ENCODE measurements around the gene SPATA9.

SPATA9 gene

DNA sequence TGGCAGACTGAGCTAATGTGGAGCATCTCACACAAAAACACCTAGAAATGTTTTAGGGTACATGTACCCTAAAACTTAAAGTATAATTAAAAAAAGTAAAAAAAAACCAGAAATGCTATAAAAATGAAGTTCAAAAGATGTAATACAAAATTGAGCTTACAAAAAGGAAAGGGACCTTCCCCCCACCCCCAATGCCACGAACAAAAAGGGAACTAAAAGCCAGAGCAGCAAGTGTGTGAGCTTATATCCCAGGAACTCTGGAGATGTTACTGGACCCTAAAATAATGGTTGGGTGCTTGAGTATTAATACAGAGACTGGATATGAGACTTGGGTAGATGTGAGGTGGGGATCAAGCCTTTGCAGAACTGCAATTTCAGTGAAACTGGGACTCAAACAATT is 11.0 kb downstream of the SPATA9 start:
- TF ChIP-seq, protein P1, sequence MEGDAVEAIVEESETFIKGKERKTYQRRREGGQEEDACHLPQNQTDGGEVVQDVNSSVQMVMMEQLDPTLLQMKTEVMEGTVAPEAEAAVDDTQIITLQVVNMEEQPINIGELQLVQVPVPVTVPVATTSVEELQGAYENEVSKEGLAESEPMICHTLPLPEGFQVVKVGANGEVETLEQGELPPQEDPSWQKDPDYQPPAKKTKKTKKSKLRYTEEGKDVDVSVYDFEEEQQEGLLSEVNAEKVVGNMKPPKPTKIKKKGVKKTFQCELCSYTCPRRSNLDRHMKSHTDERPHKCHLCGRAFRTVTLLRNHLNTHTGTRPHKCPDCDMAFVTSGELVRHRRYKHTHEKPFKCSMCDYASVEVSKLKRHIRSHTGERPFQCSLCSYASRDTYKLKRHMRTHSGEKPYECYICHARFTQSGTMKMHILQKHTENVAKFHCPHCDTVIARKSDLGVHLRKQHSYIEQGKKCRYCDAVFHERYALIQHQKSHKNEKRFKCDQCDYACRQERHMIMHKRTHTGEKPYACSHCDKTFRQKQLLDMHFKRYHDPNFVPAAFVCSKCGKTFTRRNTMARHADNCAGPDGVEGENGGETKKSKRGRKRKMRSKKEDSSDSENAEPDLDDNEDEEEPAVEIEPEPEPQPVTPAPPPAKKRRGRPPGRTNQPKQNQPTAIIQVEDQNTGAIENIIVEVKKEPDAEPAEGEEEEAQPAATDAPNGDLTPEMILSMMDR (IDR thresholded peaks at IDR 0.05): no peak

DNA sequence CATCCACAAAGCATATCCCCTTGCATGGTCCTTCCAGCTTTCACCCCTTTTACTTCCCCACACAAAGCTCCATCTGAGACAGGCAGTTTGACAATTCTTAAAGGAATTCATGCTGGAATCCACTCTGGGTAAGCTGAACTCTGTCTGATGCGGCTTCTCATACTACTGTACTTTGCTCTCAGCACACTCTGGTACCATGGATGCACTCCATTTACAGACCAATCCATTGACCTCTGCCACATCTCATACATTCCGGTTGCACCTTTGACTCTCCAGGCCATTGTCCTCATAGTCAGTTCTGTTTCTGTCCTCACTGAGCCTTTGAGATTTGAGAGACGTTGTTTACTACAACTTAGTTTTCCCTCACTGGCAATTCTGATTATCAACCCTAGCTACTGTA is 12.2 kb downstream of the SPATA9 start:
- TF ChIP-seq, protein P1 (IDR thresholded peaks at IDR 0.05): no peak

DNA sequence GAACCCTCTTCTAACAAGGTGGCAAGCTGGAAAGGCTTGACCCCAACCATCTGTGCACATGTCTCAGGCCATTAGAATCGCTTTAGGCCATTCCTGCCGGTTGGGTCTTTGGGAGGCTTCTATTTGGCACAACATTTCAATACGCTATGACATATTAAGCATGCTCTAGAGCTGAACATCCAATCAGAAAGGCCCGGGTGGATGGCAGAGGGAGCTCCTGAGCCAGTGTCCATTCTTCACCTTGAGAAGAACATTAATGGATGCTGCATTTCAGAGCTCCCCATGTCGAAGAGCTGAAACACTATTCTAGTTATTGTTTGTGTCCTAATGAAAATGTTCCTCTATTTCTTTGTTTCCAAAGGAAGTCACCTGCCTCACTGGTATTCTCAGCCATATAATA is 12.8 kb downstream of the SPATA9 start:
- TF ChIP-seq, protein P1 (IDR thresholded peaks at IDR 0.05): no peak

DNA sequence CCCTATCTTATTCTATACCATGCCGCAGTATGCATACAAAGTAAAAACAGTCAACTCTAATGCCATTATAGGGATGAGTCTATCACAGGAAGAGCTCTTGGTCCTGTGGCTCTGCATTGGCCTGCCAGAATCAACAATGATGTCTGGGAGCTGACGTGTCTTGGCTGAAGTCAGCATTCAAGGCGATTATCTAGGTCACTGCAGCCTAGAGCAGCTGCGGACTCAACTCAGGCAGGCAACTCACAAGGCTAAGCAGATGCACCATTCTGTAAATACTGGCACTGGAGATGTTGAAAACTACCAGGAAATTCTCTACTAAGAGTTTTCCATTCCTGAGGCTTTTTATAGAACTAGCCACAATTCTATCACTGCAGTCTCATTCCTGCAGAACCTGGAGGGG is 13.3 kb downstream of the SPATA9 start:
- TF ChIP-seq, protein P1 (IDR thresholded peaks at IDR 0.05): no peak

DNA sequence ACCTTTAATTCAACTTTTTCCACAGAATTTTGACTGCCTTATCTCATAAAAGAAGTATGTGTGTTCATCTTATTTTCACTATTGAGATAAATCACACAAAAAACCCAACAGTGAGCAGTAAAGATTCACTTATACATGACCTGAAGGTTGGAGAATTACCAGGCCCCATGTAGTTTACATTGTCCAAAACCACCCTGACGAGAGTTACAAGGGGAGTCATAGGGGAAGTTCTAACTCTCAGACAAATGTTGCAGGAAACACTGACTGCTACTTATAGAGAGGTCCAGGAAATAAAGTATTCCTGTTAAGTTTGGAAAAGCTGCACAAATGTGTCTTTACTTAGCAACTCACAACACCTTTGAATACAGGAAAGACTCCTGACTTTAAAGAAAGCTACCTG is 14.1 kb downstream of the SPATA9 start:
- TF ChIP-seq, protein P1 (IDR thresholded peaks at IDR 0.05): no peak

DNA sequence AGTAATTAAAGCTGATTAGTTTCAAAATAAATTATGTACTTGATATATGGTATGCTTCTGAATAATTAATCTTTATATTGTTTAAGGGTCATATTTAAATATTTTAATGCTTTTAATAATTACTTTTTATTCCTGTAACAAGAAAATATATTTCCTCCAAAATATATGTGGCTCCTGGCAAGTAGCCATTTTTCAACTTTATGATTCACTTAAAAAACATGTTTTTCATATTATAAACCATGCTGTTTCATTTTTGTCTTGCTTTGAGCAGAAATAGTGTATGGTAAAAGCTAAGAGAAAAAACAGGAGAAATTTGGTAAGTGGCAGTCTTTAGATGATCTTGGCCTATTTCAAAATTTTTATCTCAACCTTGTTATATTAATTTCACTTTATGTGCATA is 14.6 kb downstream of the SPATA9 start:
- TF ChIP-seq, protein P1 (IDR thresholded peaks at IDR 0.05): no peak

DNA sequence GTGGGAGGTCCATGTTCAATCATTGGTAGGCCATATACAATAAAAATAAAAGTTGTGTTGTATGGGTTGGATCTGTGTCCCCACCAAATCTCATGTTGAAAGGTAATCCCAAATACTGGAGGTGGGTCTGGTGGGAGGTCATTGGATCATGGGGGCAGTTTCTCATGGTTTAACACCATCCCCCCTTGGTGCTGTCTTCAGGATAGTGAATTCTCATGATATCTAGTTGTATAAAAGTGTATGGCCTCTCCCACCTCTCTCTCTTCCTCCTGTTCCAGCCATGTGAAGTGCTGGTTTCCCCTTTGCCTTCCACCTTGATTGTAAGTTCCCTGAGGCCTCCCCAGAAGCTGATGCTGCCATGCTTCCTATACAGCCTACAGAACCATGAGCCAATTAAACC is 15.1 kb downstream of the SPATA9 start:
- TF ChIP-seq, protein P1 (IDR thresholded peaks at IDR 0.05): no peak

DNA sequence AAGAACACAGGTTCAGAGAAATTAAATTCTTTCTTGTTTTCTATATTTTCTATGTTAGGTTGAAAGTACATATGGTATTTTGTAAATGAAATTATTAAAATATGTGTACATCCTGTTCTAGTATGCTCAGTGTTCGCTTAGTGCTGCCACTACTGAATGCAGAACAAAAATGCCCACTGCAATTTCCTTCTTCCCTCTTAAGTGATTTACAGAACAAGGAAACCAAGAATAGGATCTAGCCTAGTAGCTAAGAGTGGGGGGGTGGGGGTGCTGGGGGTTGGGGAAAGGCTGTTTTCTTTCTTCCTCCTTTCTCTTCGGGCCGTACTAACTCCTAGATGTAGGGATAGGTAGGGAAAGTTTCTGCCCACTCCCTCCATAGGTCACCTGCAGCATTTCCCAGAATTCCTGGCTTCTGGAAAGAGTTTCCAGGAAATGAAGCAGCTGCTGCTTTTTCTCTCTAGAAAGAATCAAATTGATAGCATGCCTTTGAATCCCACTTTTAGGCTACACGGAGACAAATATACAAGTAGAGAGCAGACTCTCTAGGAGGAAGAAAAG is 15.7 kb downstream of the SPATA9 start:
- TF ChIP-seq, protein P1 (IDR thresholded peaks at IDR 0.05): no peak

Data from LNCAP (cell line).